Sigmoid colon (tissue), 7 donors: ENCODE data around the gene SPEM2. TPM values are rescaled to one million over a fixed set of nuclear protein-coding genes. Genes with fewer than 3 reads are reported as not detected.

Source experiments
- DNase-seq: peaks from one replicate; pipeline ENCODE4 v3.0.0-alpha.2; 2019
- H3K27ac ChIP-seq, 4 donors: fragments of 200-600 bp; sonication (generic); one replicate each; pipeline ENCODE4 v1.5.1; 2016 to 2019; ENCODE audit warnings: mild to moderate bottlenecking in 1 of 4
- H3K27me3 ChIP-seq, 3 donors: fragments of 200-600 bp; sonication (generic); one replicate each; pipeline ENCODE4 v1.5.1; 2019; ENCODE audit warnings: mild to moderate bottlenecking in 1 of 3
- H3K36me3 ChIP-seq, 4 donors: fragments of 200-600 bp; sonication (generic); one replicate each; pipeline ENCODE4 v1.5.1; 2016 to 2019
- H3K4me1 ChIP-seq, 4 donors: fragments of 200-600 bp; sonication (generic); one replicate each; pipeline ENCODE4 v1.5.1; 2017 to 2019
- H3K4me3 ChIP-seq, 4 donors: fragments of 200-600 bp; sonication (generic); one replicate each; pipeline ENCODE4 v1.5.1; 2017 to 2019; ENCODE audit warnings: mild to moderate bottlenecking in 2 of 4, moderate library complexity in 1 of 4
- H3K9me3 ChIP-seq, 4 donors: fragments of 200-600 bp in 3 of 4; sonication (generic) in 3 of 4; one replicate each; pipeline versions ENCODE4 v1.5.1 to v1.6.1; 2013 to 2019
- EP300 ChIP-seq, 4 donors: sonication (generic); formaldehyde crosslinking; IDR thresholded peaks; one replicate each; pipeline ENCODE4 v1.6.1; 2017; ENCODE audit warnings: antibody characterized with exemption in 4 of 4
- POLR2A ChIP-seq, 2 donors: fragments of 450-650 bp; IDR thresholded peaks; one replicate each; pipeline ENCODE4 v1.6.1; 2016; ENCODE audit warnings: antibody characterized with exemption in 2 of 2, mild to moderate bottlenecking in 2 of 2, moderate library complexity in 2 of 2
- POLR2AphosphoS5 ChIP-seq, 4 donors: sonication (generic); formaldehyde crosslinking; IDR thresholded peaks; one replicate each; pipeline ENCODE4 v1.6.1; 2017; ENCODE audit warnings: antibody characterized with exemption in 4 of 4
- WGBS, 2 donors: extraction: QIAGEN DNeasy Blood & Tissue Kit; methylation state at CpG; one replicate each; pipeline ENCODE4 v1.1.7; 2013; 5-methylcytosine and 5-hydroxymethylcytosine counted together
- intact Hi-C: fragments of 100-400 bp; cut with DNase I; formaldehyde crosslinking; loops from one replicate; pipeline ENCODE4 v1.15.1; 2023
- polyA plus RNA-seq, 3 donors: library from polyadenylated mRNA; stranded (reverse); fragments of 200-250 nt; gene quantifications; one replicate each; pipeline ENCODE4 v1.2.3, GENCODE V29; 2013
- total RNA-seq, 4 donors: library from RNA; depleted of rRNA; stranded (reverse); fragments of >200 nt; gene quantifications; one replicate each; pipeline ENCODE4 v1.1.0, GENCODE V29; 2016
- TF ChIP-seq, protein P1 (sequence below), 4 experiments: fragments of 450-650 bp in 3 of 4; fragments of 200-600 bp in 1 of 4; IDR thresholded peaks; one replicate each; pipeline ENCODE4 v1.5.1; 2016 to 2019; ENCODE audit warnings: antibody characterized with exemption in 4 of 4, mild to moderate bottlenecking in 3 of 4, moderate library complexity in 2 of 4
- donor health status: healthy with polysubstance abuse.
- donor health status: Bipolar disorder and iron deficiency.
- donor health status: healthy.

SPEM2 gene
- total and polyA plus RNA-seq, 7 donors: not detected

DNA sequence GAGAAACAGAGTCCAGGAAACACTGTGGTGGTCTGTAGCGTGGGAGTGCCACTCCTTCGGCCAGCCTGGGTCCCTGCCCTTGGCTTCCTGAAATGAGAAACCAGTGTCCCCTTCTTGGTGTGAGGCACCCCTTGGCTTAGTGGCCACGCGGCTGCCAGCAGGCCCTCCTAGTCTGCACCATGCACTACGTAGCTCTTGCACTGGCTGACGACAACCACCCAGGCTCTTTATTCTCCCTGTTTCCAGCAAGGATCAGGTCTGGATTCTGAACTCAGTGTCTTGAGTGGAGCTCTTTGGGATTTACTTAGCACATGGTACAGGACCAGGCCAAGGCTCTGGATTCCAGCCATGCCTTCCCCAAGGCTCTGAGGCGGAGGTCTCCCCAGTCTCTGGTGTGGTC lies 2.1 kb downstream of the SPEM2 start:
- no peak for DNase-seq
- Histone ChIP-seq H3K4me3 (no peak overlapping the region), H3K36me3 (no peaks in the 10 kb centered on the region), H3K27ac (no peak overlapping the region), H3K4me1 (no peaks in the 10 kb centered on the region), H3K27me3 (no peaks in the 10 kb centered on the region), H3K9me3 (no peaks in the 10 kb centered on the region)
- TF ChIP-seq POLR2AphosphoS5 (IDR thresholded peaks at IDR 0.05): no peak
- TF ChIP-seq, protein P1, sequence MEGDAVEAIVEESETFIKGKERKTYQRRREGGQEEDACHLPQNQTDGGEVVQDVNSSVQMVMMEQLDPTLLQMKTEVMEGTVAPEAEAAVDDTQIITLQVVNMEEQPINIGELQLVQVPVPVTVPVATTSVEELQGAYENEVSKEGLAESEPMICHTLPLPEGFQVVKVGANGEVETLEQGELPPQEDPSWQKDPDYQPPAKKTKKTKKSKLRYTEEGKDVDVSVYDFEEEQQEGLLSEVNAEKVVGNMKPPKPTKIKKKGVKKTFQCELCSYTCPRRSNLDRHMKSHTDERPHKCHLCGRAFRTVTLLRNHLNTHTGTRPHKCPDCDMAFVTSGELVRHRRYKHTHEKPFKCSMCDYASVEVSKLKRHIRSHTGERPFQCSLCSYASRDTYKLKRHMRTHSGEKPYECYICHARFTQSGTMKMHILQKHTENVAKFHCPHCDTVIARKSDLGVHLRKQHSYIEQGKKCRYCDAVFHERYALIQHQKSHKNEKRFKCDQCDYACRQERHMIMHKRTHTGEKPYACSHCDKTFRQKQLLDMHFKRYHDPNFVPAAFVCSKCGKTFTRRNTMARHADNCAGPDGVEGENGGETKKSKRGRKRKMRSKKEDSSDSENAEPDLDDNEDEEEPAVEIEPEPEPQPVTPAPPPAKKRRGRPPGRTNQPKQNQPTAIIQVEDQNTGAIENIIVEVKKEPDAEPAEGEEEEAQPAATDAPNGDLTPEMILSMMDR (IDR thresholded peaks at IDR 0.05): no peak
- no peak for TF ChIP-seq EP300 (IDR thresholded peaks at IDR 0.05)
- no peak for TF ChIP-seq POLR2A (IDR thresholded peaks at IDR 0.05)
- intact Hi-C loops: no loop called here
- WGBS, 2 donors: 91 to 94% methylated on average over 7 of the region's 7 CpGs

DNA sequence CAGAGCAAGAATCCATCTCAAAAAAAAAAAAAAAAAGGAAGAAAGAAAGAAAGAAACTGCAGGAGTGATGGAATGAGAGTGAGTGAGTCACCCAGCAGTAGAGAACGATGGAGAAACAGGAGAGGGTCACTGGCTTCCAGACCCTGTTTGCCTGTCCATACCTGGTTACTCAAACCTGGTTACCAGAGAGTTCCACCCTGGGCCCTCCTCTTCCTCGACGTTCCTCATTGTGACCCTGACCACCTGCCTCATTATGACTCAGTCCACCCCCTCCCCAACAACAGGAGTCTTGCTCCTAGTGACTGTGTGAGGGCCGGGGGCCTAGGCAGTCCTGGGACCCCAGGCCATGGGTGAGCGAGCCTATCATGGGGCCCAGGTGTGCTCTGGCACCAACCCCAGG lies 3.1 kb downstream of the SPEM2 start, which contains the start of gene SPEM3:
TSS of gene SPEM3 (plus strand) at position 301 of the 400 bp plus-strand sequence. CDS start at position 347, 46 bp downstream.
- no peak for DNase-seq
- WGBS, 2 donors: 49 to 74% methylated on average over 5 of the region's 5 CpGs
- no peak for TF ChIP-seq POLR2AphosphoS5 (IDR thresholded peaks at IDR 0.05)
- no peak for TF ChIP-seq POLR2A (IDR thresholded peaks at IDR 0.05)
- TF ChIP-seq EP300 (IDR thresholded peaks at IDR 0.05): no peak
- TF ChIP-seq, protein P1 (IDR thresholded peaks at IDR 0.05): no peak
- Histone ChIP-seq H3K36me3 (no peaks in the 10 kb centered on the region), H3K4me3 (no peak within 1 kb of the TSS), H3K9me3 (no peaks in the 10 kb centered on the region), H3K4me1 (no peaks in the 10 kb centered on the region), H3K27ac (no peak within 1 kb of the TSS), H3K27me3 (peaks cover 0 to 2% (median 0%) of the 10 kb centered on the region in 3 donors)
- intact Hi-C loops: no loop called here

DNA sequence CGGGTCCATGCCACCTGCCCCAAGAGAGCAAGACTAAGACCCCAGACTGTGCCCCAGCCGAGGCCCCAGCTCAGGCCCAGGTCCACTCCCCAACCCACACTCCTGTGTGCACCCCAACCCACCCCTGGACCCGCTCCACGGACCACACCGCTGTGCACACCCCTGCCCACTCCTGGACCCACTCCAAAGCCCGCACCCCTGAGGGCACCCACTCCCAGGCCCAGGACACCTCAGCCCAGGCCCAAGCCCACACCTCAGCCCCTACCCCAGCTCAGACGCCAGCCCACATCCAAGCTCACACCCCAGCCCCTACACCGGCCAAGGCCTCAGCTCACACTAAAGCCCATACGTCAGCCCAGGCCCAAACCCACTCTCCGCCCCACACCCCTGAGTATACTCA lies 4.3 kb downstream of the SPEM2 start:
- H3K27me3 ChIP-seq: peaks cover 0 to 13% (median 3%) of the 10 kb centered on the region in 3 donors
- peak; percentile 62 for DNase-seq
- intact Hi-C loops: no loop called here
- H3K27ac ChIP-seq: no peak overlapping the region
- TF ChIP-seq EP300 (IDR thresholded peaks at IDR 0.05) (no peak), POLR2A (IDR thresholded peaks at IDR 0.05) (no peak), POLR2AphosphoS5 (IDR thresholded peaks at IDR 0.05) (no peak)
- TF ChIP-seq, protein P1 (IDR thresholded peaks at IDR 0.05): no peak
- no peaks in the 10 kb centered on the region for H3K4me1 ChIP-seq
- no peak overlapping the region for H3K4me3 ChIP-seq
- H3K36me3 ChIP-seq: no peaks in the 10 kb centered on the region
- H3K9me3 ChIP-seq: no peaks in the 10 kb centered on the region
- 94% methylated on average over 10 of the region's 10 CpGs for WGBS, 2 donors

DNA sequence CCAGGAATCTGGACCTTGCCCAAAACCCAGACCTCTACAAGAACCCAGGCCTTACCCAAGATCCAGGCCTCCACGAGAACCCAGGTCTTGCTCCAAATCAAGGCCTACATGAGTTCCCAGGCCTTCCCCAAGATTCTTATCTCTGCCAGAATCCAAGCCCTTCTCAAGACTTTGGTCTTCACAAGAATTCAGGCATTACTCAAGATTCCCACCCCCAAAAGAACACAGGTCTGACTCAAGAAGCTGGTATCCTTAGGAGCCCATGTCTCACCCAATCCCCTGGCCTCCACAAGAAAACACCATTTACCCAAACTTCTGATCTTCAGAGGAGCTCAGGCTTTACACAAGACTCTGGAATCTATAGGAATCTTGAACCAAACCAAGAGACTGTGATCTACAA lies 5.8 kb downstream of the SPEM2 start:
- WGBS, 2 donors: 89 to 96% methylated on average over 1 of the region's 1 CpG
- intact Hi-C loops: no loop called here
- Histone ChIP-seq H3K4me3 (no peak overlapping the region), H3K27ac (no peak overlapping the region), H3K4me1 (peaks cover 0 to 11% (median 11%) of the 10 kb centered on the region in 4 donors), H3K9me3 (no peaks in the 10 kb centered on the region), H3K36me3 (no peaks in the 10 kb centered on the region), H3K27me3 (peaks cover 7 to 27% (median 19%) of the 10 kb centered on the region in 3 donors)
- no peak for TF ChIP-seq POLR2A (IDR thresholded peaks at IDR 0.05)
- no peak for TF ChIP-seq EP300 (IDR thresholded peaks at IDR 0.05)
- no peak for TF ChIP-seq POLR2AphosphoS5 (IDR thresholded peaks at IDR 0.05)
- no peak for DNase-seq

DNA sequence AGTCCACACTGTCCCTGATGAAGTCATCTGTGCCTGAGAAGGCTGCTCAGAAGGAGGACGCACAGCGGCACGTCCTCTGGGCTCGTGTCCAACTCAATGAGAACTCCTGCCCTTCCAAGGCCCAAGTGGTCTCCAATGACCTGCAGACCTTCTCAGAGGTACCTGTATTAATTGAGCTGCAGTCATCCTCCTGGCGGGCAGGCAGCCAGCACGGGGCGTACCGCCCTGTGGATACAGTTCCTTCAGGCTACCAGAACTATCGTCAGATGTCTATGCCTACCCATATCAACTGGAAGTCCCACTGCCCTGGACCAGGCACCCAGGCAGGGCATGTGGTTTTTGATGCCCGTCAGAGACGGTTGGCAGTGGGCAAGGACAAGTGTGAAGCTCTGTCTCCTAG lies 6.9 kb downstream of the SPEM2 start:
- no peaks in the 10 kb centered on the region for H3K9me3 ChIP-seq
- H3K4me3 ChIP-seq: no peak overlapping the region
- H3K27me3 ChIP-seq: peaks cover 12 to 30% (median 27%) of the 10 kb centered on the region in 3 donors
- peaks cover 0 to 22% (median 21%) of the 10 kb centered on the region in 4 donors for H3K4me1 ChIP-seq
- no peak for DNase-seq
- H3K27ac ChIP-seq: no peak overlapping the region
- no peaks in the 10 kb centered on the region for H3K36me3 ChIP-seq
- TF ChIP-seq, protein P1 (IDR thresholded peaks at IDR 0.05): no peak
- TF ChIP-seq POLR2A (IDR thresholded peaks at IDR 0.05) (no peak), EP300 (IDR thresholded peaks at IDR 0.05) (no peak), POLR2AphosphoS5 (IDR thresholded peaks at IDR 0.05) (no peak)
- WGBS, 2 donors: 93 to 96% methylated on average over 11 of the region's 11 CpGs
- intact Hi-C loops: no loop called here
